ENCODE measurements around the gene SLC39A11. TPM values are rescaled to one million over a fixed set of nuclear protein-coding genes. Genes with fewer than 3 reads are reported as not detected.
A peak's percentile ranks its signal among the peaks of the same experiment; 100 is the strongest.
"Not testable (repeated sequence)": the region's sequence is repeated elsewhere in the genome, so short reads cannot be mapped to it uniquely, and the experiment has no call there.

SLC39A11 gene
- total and polyA plus RNA-seq, 2 donors (not counting 1 experiment from before 2014, with no cell fraction given), result 12.7 to 27.4 TPM

DNA sequence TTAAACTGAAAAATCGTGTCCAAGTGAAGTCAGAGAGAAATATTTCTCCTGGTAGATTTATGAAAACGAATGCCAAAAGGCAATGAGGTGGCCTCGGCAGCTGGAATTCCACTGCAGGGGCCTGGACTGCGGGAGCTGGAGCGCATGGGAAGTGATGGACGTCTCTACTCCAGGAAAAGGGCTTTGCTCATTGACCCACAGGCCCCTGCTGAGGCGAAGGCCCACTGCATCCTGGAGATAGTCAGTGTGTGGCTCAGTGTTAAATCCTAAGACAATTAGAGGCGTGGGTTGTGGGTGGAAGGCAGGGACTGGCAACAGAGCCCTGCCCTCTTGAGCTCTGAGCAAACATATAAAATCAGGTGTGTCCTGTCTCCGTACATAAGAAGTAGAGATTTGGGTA is 191.4 kb downstream of the SLC39A11 start:
- DNase-seq (ENCODE audit: low read depth in 2 of 2), result no peak
- Histone ChIP-seq H3K27ac (ENCODE audit: insufficient read depth, low read length) (no peak overlapping the region), H3K36me3 (ENCODE audit: control insufficient read depth, insufficient read depth, low read length) (no peaks in the 10 kb centered on the region), H3K27me3 (ENCODE audit: control insufficient read depth, insufficient read depth, low read length) (no peaks in the 10 kb centered on the region), H2AFZ (ENCODE audit: low read length) (no peak overlapping the region), H4K20me1 (ENCODE audit: control insufficient read depth, extremely low read depth, insufficient read depth, low read length) (no peaks in the 10 kb centered on the region), H3K9ac (ENCODE audit: insufficient read depth, low read length) (no peak overlapping the region), H3K4me3 (replicated peaks in 1 of 4; ENCODE audit: control extremely low read depth in 1 of 4, insufficient read depth in 1 of 4, low read depth in 3 of 4, low read length in 4 of 4) (no peak overlapping the region), H3K4me2 (ENCODE audit: extremely low read depth, insufficient read depth, low read length) (no peak overlapping the region), H3K4me1 (ENCODE audit: control insufficient read depth, extremely low read depth, insufficient read depth, low read length) (no peaks in the 10 kb centered on the region), H3K79me2 (ENCODE audit: control insufficient read depth, insufficient read depth, low read length) (no peaks in the 10 kb centered on the region), H3K9me3 (ENCODE audit: control insufficient read depth, insufficient read depth, low read depth, low read length) (no peaks in the 10 kb centered on the region)
- TF ChIP-seq, protein P1, sequence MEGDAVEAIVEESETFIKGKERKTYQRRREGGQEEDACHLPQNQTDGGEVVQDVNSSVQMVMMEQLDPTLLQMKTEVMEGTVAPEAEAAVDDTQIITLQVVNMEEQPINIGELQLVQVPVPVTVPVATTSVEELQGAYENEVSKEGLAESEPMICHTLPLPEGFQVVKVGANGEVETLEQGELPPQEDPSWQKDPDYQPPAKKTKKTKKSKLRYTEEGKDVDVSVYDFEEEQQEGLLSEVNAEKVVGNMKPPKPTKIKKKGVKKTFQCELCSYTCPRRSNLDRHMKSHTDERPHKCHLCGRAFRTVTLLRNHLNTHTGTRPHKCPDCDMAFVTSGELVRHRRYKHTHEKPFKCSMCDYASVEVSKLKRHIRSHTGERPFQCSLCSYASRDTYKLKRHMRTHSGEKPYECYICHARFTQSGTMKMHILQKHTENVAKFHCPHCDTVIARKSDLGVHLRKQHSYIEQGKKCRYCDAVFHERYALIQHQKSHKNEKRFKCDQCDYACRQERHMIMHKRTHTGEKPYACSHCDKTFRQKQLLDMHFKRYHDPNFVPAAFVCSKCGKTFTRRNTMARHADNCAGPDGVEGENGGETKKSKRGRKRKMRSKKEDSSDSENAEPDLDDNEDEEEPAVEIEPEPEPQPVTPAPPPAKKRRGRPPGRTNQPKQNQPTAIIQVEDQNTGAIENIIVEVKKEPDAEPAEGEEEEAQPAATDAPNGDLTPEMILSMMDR (conservative IDR thresholded peaks at IDR 0.05 in 1 of 2, IDR thresholded peaks at IDR 0.05 in 1 of 2; ENCODE audit: low read depth in 1 of 2, low read length in 2 of 2), result no peak

DNA sequence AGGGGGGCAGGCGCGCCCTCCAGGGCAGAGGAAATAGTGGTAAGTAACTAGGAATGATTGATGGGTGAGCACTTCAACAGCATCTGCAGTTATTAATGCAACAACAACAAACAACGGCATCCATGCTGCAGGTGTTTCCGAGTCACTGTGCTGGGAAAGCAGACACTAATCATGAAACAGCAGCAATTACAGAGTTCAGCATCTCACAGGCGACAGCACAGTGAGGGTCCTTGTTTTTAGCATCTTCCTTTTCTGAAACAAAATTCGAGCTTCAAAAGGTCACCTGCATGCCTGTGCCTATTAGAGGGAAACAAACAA is 191.9 kb downstream of the SLC39A11 start:
- no peaks in the 10 kb centered on the region for H4K20me1 ChIP-seq (ENCODE audit: control insufficient read depth, extremely low read depth, insufficient read depth, low read length)
- H3K4me2 ChIP-seq (ENCODE audit: extremely low read depth, insufficient read depth, low read length), result no peak overlapping the region
- H3K4me3 ChIP-seq (replicated peaks in 1 of 4; ENCODE audit: control extremely low read depth in 1 of 4, insufficient read depth in 1 of 4, low read depth in 3 of 4, low read length in 4 of 4), result no peak overlapping the region
- H3K79me2 ChIP-seq (ENCODE audit: control insufficient read depth, insufficient read depth, low read length), result no peaks in the 10 kb centered on the region
- no peak overlapping the region for H3K27ac ChIP-seq (ENCODE audit: insufficient read depth, low read length)
- H3K9me3 ChIP-seq (ENCODE audit: control insufficient read depth, insufficient read depth, low read depth, low read length), result no peaks in the 10 kb centered on the region
- H3K4me1 ChIP-seq (ENCODE audit: control insufficient read depth, extremely low read depth, insufficient read depth, low read length), result no peaks in the 10 kb centered on the region
- no peaks in the 10 kb centered on the region for H3K36me3 ChIP-seq (ENCODE audit: control insufficient read depth, insufficient read depth, low read length)
- no peak overlapping the region for H3K9ac ChIP-seq (ENCODE audit: insufficient read depth, low read length)
- H3K27me3 ChIP-seq (ENCODE audit: control insufficient read depth, insufficient read depth, low read length), result no peaks in the 10 kb centered on the region
- TF ChIP-seq, protein P1 (conservative IDR thresholded peaks at IDR 0.05 in 1 of 2, IDR thresholded peaks at IDR 0.05 in 1 of 2; ENCODE audit: low read depth in 1 of 2, low read length in 2 of 2), result no peak
- H2AFZ ChIP-seq (ENCODE audit: low read length), result no peak overlapping the region
- no peak for DNase-seq (ENCODE audit: low read depth in 2 of 2)

DNA sequence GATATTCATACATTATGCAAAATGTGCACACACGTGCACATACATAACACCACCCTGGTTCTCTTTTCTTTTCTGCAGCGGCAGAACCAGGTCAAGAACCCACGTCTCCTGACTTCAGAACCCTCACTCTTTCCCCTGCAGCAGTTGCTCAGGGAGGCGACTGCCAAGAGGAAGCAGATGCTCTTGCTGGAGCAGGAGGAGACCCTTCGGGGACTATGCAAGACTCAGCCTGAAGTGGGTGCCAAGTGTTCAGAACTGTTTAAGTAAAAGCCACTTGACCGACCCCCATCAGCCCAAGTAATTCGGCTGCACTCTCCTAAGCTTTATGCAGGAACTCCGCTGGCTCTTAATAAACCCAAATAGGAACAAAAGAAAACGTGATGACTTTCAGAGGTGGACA is 193.8 kb downstream of the SLC39A11 start:
- H3K36me3 ChIP-seq (ENCODE audit: control insufficient read depth, insufficient read depth, low read length), result no peaks in the 10 kb centered on the region
- H2AFZ ChIP-seq (ENCODE audit: low read length), result no peak overlapping the region
- DNase-seq (ENCODE audit: low read depth in 2 of 2), result no peak
- H3K27me3 ChIP-seq (ENCODE audit: control insufficient read depth, insufficient read depth, low read length), result no peaks in the 10 kb centered on the region
- no peaks in the 10 kb centered on the region for H3K4me1 ChIP-seq (ENCODE audit: control insufficient read depth, extremely low read depth, insufficient read depth, low read length)
- H3K79me2 ChIP-seq (ENCODE audit: control insufficient read depth, insufficient read depth, low read length), result no peaks in the 10 kb centered on the region
- no peak for TF ChIP-seq EZH2 (IDR thresholded peaks at IDR 0.05; ENCODE audit: low read length, missing control alignments)
- TF ChIP-seq, protein P1 (conservative IDR thresholded peaks at IDR 0.05 in 1 of 2, IDR thresholded peaks at IDR 0.05 in 1 of 2; ENCODE audit: low read depth in 1 of 2, low read length in 2 of 2), result no peak
- no peaks in the 10 kb centered on the region for H4K20me1 ChIP-seq (ENCODE audit: control insufficient read depth, extremely low read depth, insufficient read depth, low read length)
- no peak overlapping the region for H3K4me3 ChIP-seq (replicated peaks in 1 of 4; ENCODE audit: control extremely low read depth in 1 of 4, insufficient read depth in 1 of 4, low read depth in 3 of 4, low read length in 4 of 4)
- H3K27ac ChIP-seq (ENCODE audit: insufficient read depth, low read length), result no peak overlapping the region
- no peak overlapping the region for H3K4me2 ChIP-seq (ENCODE audit: extremely low read depth, insufficient read depth, low read length)
- H3K9me3 ChIP-seq (ENCODE audit: control insufficient read depth, insufficient read depth, low read depth, low read length), result no peaks in the 10 kb centered on the region
- H3K9ac ChIP-seq (ENCODE audit: insufficient read depth, low read length), result no peak overlapping the region

DNA sequence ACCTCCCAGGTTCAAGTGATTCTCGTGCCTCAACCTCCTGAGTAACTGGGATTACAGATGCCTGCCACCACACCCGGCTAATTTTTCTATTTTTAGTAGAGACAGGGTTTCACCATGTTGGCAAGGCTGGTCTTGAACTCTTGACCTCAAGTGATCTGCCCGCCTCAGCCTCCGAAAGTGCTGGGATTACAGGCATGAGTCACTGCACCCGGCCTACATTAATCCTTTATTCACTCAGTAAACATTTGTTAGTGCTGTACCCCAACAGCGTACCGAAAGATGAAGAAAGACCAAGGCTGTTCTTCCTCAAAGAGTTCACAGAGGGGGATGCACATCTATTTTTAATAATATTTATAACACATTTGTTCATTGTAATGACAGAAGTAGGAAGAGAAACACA is 196.2 kb downstream of the SLC39A11 start:
- not testable (repeated sequence) for H3K79me2 ChIP-seq (ENCODE audit: control insufficient read depth, insufficient read depth, low read length); H2AFZ ChIP-seq (ENCODE audit: low read length); H3K36me3 ChIP-seq (ENCODE audit: control insufficient read depth, insufficient read depth, low read length); H3K27me3 ChIP-seq (ENCODE audit: control insufficient read depth, insufficient read depth, low read length); H3K9ac ChIP-seq (ENCODE audit: insufficient read depth, low read length); H3K4me3 ChIP-seq (replicated peaks in 1 of 4; ENCODE audit: control extremely low read depth in 1 of 4, insufficient read depth in 1 of 4, low read depth in 3 of 4, low read length in 4 of 4); H3K4me2 ChIP-seq (ENCODE audit: extremely low read depth, insufficient read depth, low read length); H3K9me3 ChIP-seq (ENCODE audit: control insufficient read depth, insufficient read depth, low read depth, low read length); H4K20me1 ChIP-seq (ENCODE audit: control insufficient read depth, extremely low read depth, insufficient read depth, low read length); H3K27ac ChIP-seq (ENCODE audit: insufficient read depth, low read length); H3K4me1 ChIP-seq (ENCODE audit: control insufficient read depth, extremely low read depth, insufficient read depth, low read length)
- DNase-seq (ENCODE audit: low read depth in 2 of 2), result peak in 1 of 2 donors; percentile 8

Measured in fibroblast of lung (primary cell).